Neuronal stem cell (in vitro differentiated cells): Measurements from ENCODE around the gene SUB1.

ENCODE experiments used
- DNase-seq: peaks from one replicate; pipeline ENCODE4 v3.0.0-alpha.2; 2013; ENCODE audit warnings: low spot score
- H2AFZ ChIP-seq: one replicate; pipeline ENCODE4 v1.6.1; 2013; ENCODE audit warnings: mild to moderate bottlenecking, low read length, inconsistent platforms
- H2AK5ac ChIP-seq: 2 replicates; pipeline ENCODE4 v1.6.1; 2013; ENCODE audit warnings: low read depth, mild to moderate bottlenecking, inconsistent platforms, low read length, moderate library complexity, mixed read lengths
- H2BK120ac ChIP-seq: 2 replicates; pipeline ENCODE4 v1.6.1; 2013; ENCODE audit warnings: low read depth, mild to moderate bottlenecking, inconsistent platforms, low read length, moderate library complexity, mixed read lengths
- H2BK12ac ChIP-seq: one replicate; pipeline ENCODE4 v1.6.1; 2013; ENCODE audit warnings: low read length, inconsistent platforms
- H2BK15ac ChIP-seq: 2 replicates; pipeline ENCODE4 v1.6.1; 2013; ENCODE audit warnings: mild to moderate bottlenecking, low read length, inconsistent platforms, mixed read lengths
- H2BK5ac ChIP-seq: one replicate; pipeline ENCODE4 v1.6.1; 2013; ENCODE audit warnings: inconsistent platforms, mild to moderate bottlenecking, low read length, moderate library complexity
- H3K14ac ChIP-seq: one replicate; pipeline ENCODE4 v1.6.1; 2013; ENCODE audit warnings: low read length, inconsistent platforms
- H3K18ac ChIP-seq: 2 replicates; pipeline ENCODE4 v1.6.1; 2013; ENCODE audit warnings: low read length, inconsistent platforms
- H3K23ac ChIP-seq: 2 replicates; pipeline ENCODE4 v1.6.1; 2013; ENCODE audit warnings: low read depth, mild to moderate bottlenecking, mixed read lengths, low read length, inconsistent platforms; ENCODE audit not compliant: poor library complexity
- H3K27ac ChIP-seq: replicated peaks from 3 replicates; pipeline ENCODE4 v1.5.1; 2013; ENCODE audit warnings: low read length, inconsistent platforms
- H3K27me3 ChIP-seq, 3 experiments: 2 replicates each; pipeline ENCODE4 v1.6.1; 2013; ENCODE audit warnings: low read length in 3 of 3, mild to moderate bottlenecking in 2 of 3, inconsistent platforms in 1 of 3, low read depth in 1 of 3, mixed read lengths in 1 of 3, moderate library complexity in 1 of 3; ENCODE audit not compliant: control insufficient read depth in 3 of 3, insufficient read depth in 3 of 3
- H3K36me3 ChIP-seq, 2 donors: replicated peaks in 1 of 2; 2 replicates each; pipeline ENCODE4 v1.6.1; 2013; ENCODE audit warnings: low read length in 2 of 2; ENCODE audit not compliant: control insufficient read depth in 2 of 2, insufficient read depth in 2 of 2
- H3K4ac ChIP-seq: 2 replicates; pipeline ENCODE4 v1.6.1; 2013; ENCODE audit warnings: inconsistent platforms, mild to moderate bottlenecking, low read length, moderate library complexity
- H3K4me1 ChIP-seq, 2 donors: 1 replicate in 1 of 2; 2 replicates in 1 of 2; pipeline ENCODE4 v1.6.1; 2013; ENCODE audit warnings: low read length in 2 of 2, low read depth in 1 of 2; ENCODE audit not compliant: control insufficient read depth in 2 of 2, insufficient read depth in 1 of 2
- H3K4me2 ChIP-seq: one replicate; pipeline ENCODE4 v1.6.1; 2013; ENCODE audit warnings: mild to moderate bottlenecking, low read length, inconsistent platforms; ENCODE audit not compliant: insufficient read depth, poor library complexity, severe bottlenecking
- H3K4me3 ChIP-seq, 2 donors: 2 replicates each; pipeline ENCODE4 v1.5.1; 2013; ENCODE audit warnings: low read length in 2 of 2, mild to moderate bottlenecking in 2 of 2, inconsistent platforms in 1 of 2, moderate library complexity in 1 of 2
- H3K79me1 ChIP-seq: one replicate; pipeline ENCODE4 v1.6.1; 2013; ENCODE audit warnings: low read depth, mild to moderate bottlenecking, inconsistent platforms, low read length, moderate library complexity
- H3K9ac ChIP-seq: one replicate; pipeline ENCODE4 v1.6.1; 2013; ENCODE audit warnings: mild to moderate bottlenecking, low read depth, low read length, inconsistent platforms; ENCODE audit not compliant: poor library complexity
- H3K9me3 ChIP-seq, 2 donors: replicated peaks in 1 of 2; 2 replicates each; pipeline versions ENCODE3 to v1.6.1; 2013; ENCODE audit warnings: low read length in 2 of 2, mild to moderate bottlenecking in 2 of 2, inconsistent platforms in 1 of 2, low read depth in 1 of 2, mixed read lengths in 1 of 2, moderate library complexity in 1 of 2; ENCODE audit not compliant: control insufficient read depth in 2 of 2, insufficient read depth in 1 of 2
- H4K8ac ChIP-seq: one replicate; pipeline ENCODE4 v1.6.1; 2013; ENCODE audit warnings: low read depth, mild to moderate bottlenecking, inconsistent platforms, low read length, moderate library complexity
- H4K91ac ChIP-seq: one replicate; pipeline ENCODE4 v1.6.1; 2013; ENCODE audit warnings: low read length, low read depth, mild to moderate bottlenecking, inconsistent platforms; ENCODE audit not compliant: poor library complexity
- WGBS, 2 donors: extraction: QIAGEN DNeasy Blood & Tissue Kit; methylation state at CpG; one replicate each; pipeline ENCODE4 v1.1.7; 2013; ENCODE audit warnings: missing lambda C conversion rate in 2 of 2, mixed read lengths in 1 of 2; ENCODE audit not compliant: insufficient read length in 2 of 2, insufficient replicate concordance in 1 of 2; ENCODE audit errors: extremely low coverage in 2 of 2; 5-methylcytosine and 5-hydroxymethylcytosine counted together

SUB1 gene

DNA sequence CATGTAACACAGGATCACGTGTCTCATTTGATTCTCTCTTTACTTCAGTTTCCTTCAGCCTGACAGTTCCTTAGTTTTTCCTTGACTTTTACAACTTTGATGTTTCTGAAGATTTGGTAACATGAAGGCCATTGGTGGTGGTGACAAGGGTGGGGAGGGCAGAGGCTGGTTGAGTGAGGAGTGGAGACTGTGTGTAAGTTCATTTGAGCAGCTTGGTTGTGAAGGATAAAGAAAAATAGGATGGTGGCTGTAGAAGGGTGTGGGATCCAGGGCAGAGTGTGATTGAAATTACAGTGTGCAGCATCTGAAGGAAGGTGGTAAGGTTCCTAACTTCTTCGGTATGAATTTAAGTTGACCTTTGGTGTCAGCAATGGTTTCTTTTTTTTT is 20.4 kb downstream of the SUB1 start:
- no peak for DNase-seq
- no peaks in the 10 kb centered on the region for H3K9me3 ChIP-seq
- H3K4me2 ChIP-seq: no peak overlapping the region
- no peak overlapping the region for H2AFZ ChIP-seq
- H2AK5ac ChIP-seq: no peak overlapping the region
- H3K27me3 ChIP-seq: no peaks in the 10 kb centered on the region
- WGBS, 2 donors: no CpG with 5 or more reads among the region's 2 CpGs
- H3K4me1 ChIP-seq: no peaks in the 10 kb centered on the region
- no peak overlapping the region for H2BK12ac ChIP-seq
- H3K4ac ChIP-seq: no peak overlapping the region
- no peak overlapping the region for H3K14ac ChIP-seq
- peaks cover 2 to 66% of the 10 kb centered on the region in 2 donors for H3K36me3 ChIP-seq
- no peak overlapping the region for H3K27ac ChIP-seq
- H3K4me3 ChIP-seq: no peak overlapping the region
- H3K18ac ChIP-seq: no peak overlapping the region
- no peak overlapping the region for H3K23ac ChIP-seq
- no peaks in the 10 kb centered on the region for H3K79me1 ChIP-seq
- no peak overlapping the region for H2BK120ac ChIP-seq
- no peak overlapping the region for H4K91ac ChIP-seq
- H2BK5ac ChIP-seq: no peak overlapping the region
- no peak overlapping the region for H2BK15ac ChIP-seq
- no peak overlapping the region for H3K9ac ChIP-seq
- H4K8ac ChIP-seq: no peak overlapping the region

- no peaks in the 10 kb centered on the region for H3K79me1 ChIP-seq
- no peak overlapping the region for H4K91ac ChIP-seq
- no peak overlapping the region for H2BK15ac ChIP-seq
- no peak overlapping the region for H3K27ac ChIP-seq
- no peak overlapping the region for H3K23ac ChIP-seq
- no peak overlapping the region for H3K18ac ChIP-seq
- H3K9me3 ChIP-seq: no peaks in the 10 kb centered on the region
- no peak overlapping the region for H3K4me3 ChIP-seq
- H4K8ac ChIP-seq: no peak overlapping the region
- H2BK12ac ChIP-seq: no peak overlapping the region
- no peak for DNase-seq
- H3K36me3 ChIP-seq: peaks cover 0 to 11% of the 10 kb centered on the region in 2 donors
- no peak overlapping the region for H3K4ac ChIP-seq
- H3K4me2 ChIP-seq: no peak overlapping the region
- H3K9ac ChIP-seq: no peak overlapping the region
- no peaks in the 10 kb centered on the region for H3K27me3 ChIP-seq
- H2AK5ac ChIP-seq: no peak overlapping the region
- WGBS, 2 donors: no CpG with 5 or more reads among the region's 10 CpGs
- no peak overlapping the region for H2BK120ac ChIP-seq
- H2AFZ ChIP-seq: no peak overlapping the region
- H3K4me1 ChIP-seq: no peaks in the 10 kb centered on the region
- H2BK5ac ChIP-seq: no peak overlapping the region
- no peak overlapping the region for H3K14ac ChIP-seq
These were observed 27.0 kb downstream of the SUB1 start for GRCh38 chr5:32612134-32612888.

- H3K27me3 ChIP-seq: no peaks in the 10 kb centered on the region
- no peak overlapping the region for H3K9ac ChIP-seq
- H3K4me1 ChIP-seq: no peaks in the 10 kb centered on the region
- H2BK15ac ChIP-seq: no peak overlapping the region
- H4K8ac ChIP-seq: no peak overlapping the region
- no peak overlapping the region for H3K4me2 ChIP-seq
- H2BK12ac ChIP-seq: no peak overlapping the region
- no peak overlapping the region for H3K4ac ChIP-seq
- H2AK5ac ChIP-seq: no peak overlapping the region
- H3K14ac ChIP-seq: no peak overlapping the region
- no peak overlapping the region for H3K27ac ChIP-seq
- H2BK5ac ChIP-seq: no peak overlapping the region
- H4K91ac ChIP-seq: no peak overlapping the region
- no peaks in the 10 kb centered on the region for H3K79me1 ChIP-seq
- H2AFZ ChIP-seq: no peak overlapping the region
- no CpG with 5 or more reads among the region's 10 CpGs for WGBS, 2 donors
- peak; percentile 72 for DNase-seq
- no peaks in the 10 kb centered on the region for H3K9me3 ChIP-seq
- H3K18ac ChIP-seq: no peak overlapping the region
- no peak overlapping the region for H2BK120ac ChIP-seq
- H3K4me3 ChIP-seq: no peak overlapping the region
- no peak overlapping the region for H3K23ac ChIP-seq
- H3K36me3 ChIP-seq: peaks cover 0 to 4% of the 10 kb centered on the region in 2 donors
These were observed 27.8 kb downstream of the SUB1 start for GRCh38 chr5:32613050-32613672.

DNA sequence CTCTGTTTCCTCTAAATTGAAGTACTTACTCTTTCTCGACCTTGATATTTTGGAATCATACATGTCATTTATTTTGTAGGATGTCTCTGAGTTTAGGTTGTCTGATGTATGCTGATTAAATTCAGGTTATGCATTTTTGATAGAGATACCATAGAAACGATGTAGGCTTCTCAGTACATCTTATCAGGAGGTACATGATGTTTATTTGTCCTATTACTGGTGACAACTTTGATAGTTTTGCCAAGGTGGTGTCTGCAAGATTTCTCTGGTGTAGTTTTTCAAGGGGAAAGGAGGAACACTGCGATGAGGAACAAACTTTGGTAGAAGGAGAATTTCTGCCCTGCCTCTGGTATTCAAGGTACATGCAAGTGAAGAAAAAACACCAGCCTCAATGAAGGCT is 29.9 kb downstream of the SUB1 start:
- Histone ChIP-seq H3K4me3 (no peak overlapping the region), H3K27me3 (no peaks in the 10 kb centered on the region), H3K9me3 (no peaks in the 10 kb centered on the region), H4K8ac (no peak overlapping the region), H3K36me3 (no peaks in the 10 kb centered on the region), H2BK15ac (no peak overlapping the region), H2BK120ac (no peak overlapping the region), H3K18ac (no peak overlapping the region), H2BK12ac (no peak overlapping the region), H2AFZ (no peak overlapping the region), H3K27ac (no peak overlapping the region), H4K91ac (no peak overlapping the region), H3K23ac (no peak overlapping the region), H3K14ac (no peak overlapping the region), H2AK5ac (no peak overlapping the region), H3K9ac (no peak overlapping the region), H3K79me1 (no peaks in the 10 kb centered on the region), H3K4ac (no peak overlapping the region), H2BK5ac (no peak overlapping the region), H3K4me2 (no peak overlapping the region), H3K4me1 (no peaks in the 10 kb centered on the region)
- DNase-seq: no peak
- WGBS, 2 donors: no CpG with 5 or more reads among the region's 3 CpGs
